Esophagus squamous epithelium (tissue), 4 donors: Measurements from ENCODE around the gene SCN9A.

Source experiments
- POLR2A ChIP-seq, 4 donors: fragments of 450-650 bp; IDR thresholded peaks; one replicate each; pipeline ENCODE4 v1.6.1; 2017; ENCODE audit warnings: antibody characterized with exemption in 4 of 4, mild to moderate bottlenecking in 4 of 4, moderate library complexity in 3 of 4
- TF ChIP-seq, protein P1 (sequence below), 6 experiments: fragments of 450-650 bp in 4 of 6; fragments of 200-600 bp in 2 of 6; sonication (generic) in 2 of 6; IDR thresholded peaks; one replicate each; pipeline ENCODE4 v1.5.1; 2016 to 2019; ENCODE audit warnings: antibody characterized with exemption in 6 of 6, mild to moderate bottlenecking in 4 of 6, moderate library complexity in 4 of 6

DNA sequence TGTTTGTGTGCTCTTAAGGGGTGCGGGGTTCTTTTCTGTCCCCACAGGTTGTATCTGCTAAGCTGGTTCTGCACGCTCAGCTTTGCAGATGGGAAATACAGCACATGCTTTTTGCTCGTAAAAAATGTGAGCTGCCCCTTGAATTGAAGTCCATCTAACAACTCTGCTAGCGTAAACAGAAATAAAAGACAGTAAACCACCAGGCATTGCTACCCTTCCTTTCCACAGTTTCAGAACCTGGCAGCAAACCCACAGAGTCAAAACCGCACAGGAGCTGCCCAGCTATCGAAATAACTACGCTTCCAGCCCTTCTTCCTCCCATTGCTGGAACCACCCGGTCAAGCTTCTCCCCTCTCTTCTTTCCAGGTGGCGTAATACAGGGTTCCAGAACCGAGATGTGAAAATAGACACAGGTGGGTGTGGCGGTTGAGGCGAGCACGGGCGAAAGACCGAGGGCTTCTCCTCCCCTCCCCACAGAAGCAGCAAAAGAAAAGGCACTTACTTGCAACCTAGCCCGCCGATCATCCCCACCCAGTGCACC is 479 bp downstream of the SCN9A start:
- TF ChIP-seq POLR2A (IDR thresholded peaks at IDR 0.05): no peak
- TF ChIP-seq, protein P1, sequence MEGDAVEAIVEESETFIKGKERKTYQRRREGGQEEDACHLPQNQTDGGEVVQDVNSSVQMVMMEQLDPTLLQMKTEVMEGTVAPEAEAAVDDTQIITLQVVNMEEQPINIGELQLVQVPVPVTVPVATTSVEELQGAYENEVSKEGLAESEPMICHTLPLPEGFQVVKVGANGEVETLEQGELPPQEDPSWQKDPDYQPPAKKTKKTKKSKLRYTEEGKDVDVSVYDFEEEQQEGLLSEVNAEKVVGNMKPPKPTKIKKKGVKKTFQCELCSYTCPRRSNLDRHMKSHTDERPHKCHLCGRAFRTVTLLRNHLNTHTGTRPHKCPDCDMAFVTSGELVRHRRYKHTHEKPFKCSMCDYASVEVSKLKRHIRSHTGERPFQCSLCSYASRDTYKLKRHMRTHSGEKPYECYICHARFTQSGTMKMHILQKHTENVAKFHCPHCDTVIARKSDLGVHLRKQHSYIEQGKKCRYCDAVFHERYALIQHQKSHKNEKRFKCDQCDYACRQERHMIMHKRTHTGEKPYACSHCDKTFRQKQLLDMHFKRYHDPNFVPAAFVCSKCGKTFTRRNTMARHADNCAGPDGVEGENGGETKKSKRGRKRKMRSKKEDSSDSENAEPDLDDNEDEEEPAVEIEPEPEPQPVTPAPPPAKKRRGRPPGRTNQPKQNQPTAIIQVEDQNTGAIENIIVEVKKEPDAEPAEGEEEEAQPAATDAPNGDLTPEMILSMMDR (IDR thresholded peaks at IDR 0.05): no peak
